Neural cell (in vitro differentiated cells): Measurements from ENCODE around the gene VWA3A.

Experiments used
- CTCF ChIP-seq: fragments of 450-650 bp; IDR thresholded peaks from 2 replicates; pipeline ENCODE4 v1.5.1; 2014; ENCODE audit warnings: antibody characterized with exemption, mild to moderate bottlenecking, moderate library complexity; ENCODE audit not compliant: poor library complexity, severe bottlenecking
- EP300 ChIP-seq: fragments of 450-650 bp; conservative IDR thresholded peaks from 2 replicates; pipeline ENCODE4 v1.6.1; 2014; ENCODE audit warnings: antibody characterized with exemption, mild to moderate bottlenecking, moderate library complexity; ENCODE audit not compliant: poor library complexity, severe bottlenecking
- EZH2 ChIP-seq: fragments of 200-600, 300-800 bp; shearing (Covaris generic), sonication (generic); IDR thresholded peaks from 2 replicates; pipeline ENCODE4 v1.6.1; 2014; ENCODE audit warnings: antibody characterized with exemption, low read length, borderline replicate concordance, mild to moderate bottlenecking; ENCODE audit not compliant: insufficient read depth, poor library complexity, severe bottlenecking
- MXI1 ChIP-seq: fragments of 450-650 bp; conservative IDR thresholded peaks from 2 replicates; pipeline ENCODE4 v1.6.1; 2014; ENCODE audit warnings: antibody characterized with exemption, mild to moderate bottlenecking; ENCODE audit not compliant: poor library complexity, severe bottlenecking
- POLR2AphosphoS5 ChIP-seq: IDR thresholded peaks from 2 replicates; pipeline ENCODE4 v1.6.1; 2012
- RAD21 ChIP-seq: fragments of 450-650 bp; conservative IDR thresholded peaks from 2 replicates; pipeline ENCODE4 v1.6.1; 2014; ENCODE audit warnings: antibody characterized with exemption, mild to moderate bottlenecking, moderate library complexity
- SMC3 ChIP-seq: fragments of 450-650 bp; conservative IDR thresholded peaks from 2 replicates; pipeline ENCODE4 v1.6.1; 2014; ENCODE audit warnings: antibody characterized with exemption, mild to moderate bottlenecking, moderate library complexity; ENCODE audit not compliant: poor library complexity
- TAF1 ChIP-seq: IDR thresholded peaks from 2 replicates; pipeline ENCODE4 v1.6.1; 2012; ENCODE audit warnings: low read depth
- TF ChIP-seq, protein P1 (sequence below): IDR thresholded peaks from 2 replicates; pipeline ENCODE4 v1.6.1; 2012; ENCODE audit warnings: borderline replicate concordance

GRCh38 chr16:22164482-22164881, 72.1 kb downstream of the VWA3A start:
- TF ChIP-seq CTCF (no peak), EZH2 (no peak), TAF1 (no peak), MXI1 (no peak), POLR2AphosphoS5 (no peak), EP300 (no peak), RAD21 (no peak), SMC3 (no peak)
- TF ChIP-seq, protein P1, sequence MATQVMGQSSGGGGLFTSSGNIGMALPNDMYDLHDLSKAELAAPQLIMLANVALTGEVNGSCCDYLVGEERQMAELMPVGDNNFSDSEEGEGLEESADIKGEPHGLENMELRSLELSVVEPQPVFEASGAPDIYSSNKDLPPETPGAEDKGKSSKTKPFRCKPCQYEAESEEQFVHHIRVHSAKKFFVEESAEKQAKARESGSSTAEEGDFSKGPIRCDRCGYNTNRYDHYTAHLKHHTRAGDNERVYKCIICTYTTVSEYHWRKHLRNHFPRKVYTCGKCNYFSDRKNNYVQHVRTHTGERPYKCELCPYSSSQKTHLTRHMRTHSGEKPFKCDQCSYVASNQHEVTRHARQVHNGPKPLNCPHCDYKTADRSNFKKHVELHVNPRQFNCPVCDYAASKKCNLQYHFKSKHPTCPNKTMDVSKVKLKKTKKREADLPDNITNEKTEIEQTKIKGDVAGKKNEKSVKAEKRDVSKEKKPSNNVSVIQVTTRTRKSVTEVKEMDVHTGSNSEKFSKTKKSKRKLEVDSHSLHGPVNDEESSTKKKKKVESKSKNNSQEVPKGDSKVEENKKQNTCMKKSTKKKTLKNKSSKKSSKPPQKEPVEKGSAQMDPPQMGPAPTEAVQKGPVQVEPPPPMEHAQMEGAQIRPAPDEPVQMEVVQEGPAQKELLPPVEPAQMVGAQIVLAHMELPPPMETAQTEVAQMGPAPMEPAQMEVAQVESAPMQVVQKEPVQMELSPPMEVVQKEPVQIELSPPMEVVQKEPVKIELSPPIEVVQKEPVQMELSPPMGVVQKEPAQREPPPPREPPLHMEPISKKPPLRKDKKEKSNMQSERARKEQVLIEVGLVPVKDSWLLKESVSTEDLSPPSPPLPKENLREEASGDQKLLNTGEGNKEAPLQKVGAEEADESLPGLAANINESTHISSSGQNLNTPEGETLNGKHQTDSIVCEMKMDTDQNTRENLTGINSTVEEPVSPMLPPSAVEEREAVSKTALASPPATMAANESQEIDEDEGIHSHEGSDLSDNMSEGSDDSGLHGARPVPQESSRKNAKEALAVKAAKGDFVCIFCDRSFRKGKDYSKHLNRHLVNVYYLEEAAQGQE, result no peak
